H9 (cell line): Measurements from ENCODE around the gene TNFRSF18. TPM values are rescaled to one million over a fixed set of nuclear protein-coding genes. Genes with fewer than 3 reads are reported as not detected.

Source experiments
- DNase-seq: peaks from one replicate; pipeline ENCODE4 v3.0.0-alpha.2; 2017
- H2AFZ ChIP-seq: one replicate; pipeline ENCODE4 v1.6.1; 2013; ENCODE audit warnings: mild to moderate bottlenecking, low read length, control low read depth, moderate library complexity
- H2AK5ac ChIP-seq: 2 replicates; pipeline ENCODE4 v1.6.1; 2013; ENCODE audit warnings: low read length, control low read depth, mixed read lengths; ENCODE audit not compliant: insufficient read length
- H2BK120ac ChIP-seq: one replicate; pipeline ENCODE4 v1.6.1; 2013; ENCODE audit warnings: low read depth, mild to moderate bottlenecking, low read length, control low read depth, inconsistent platforms; ENCODE audit not compliant: poor library complexity, severe bottlenecking
- H2BK12ac ChIP-seq: 2 replicates; pipeline ENCODE4 v1.6.1; 2013; ENCODE audit warnings: low read length, control low read depth, mixed read lengths, low read depth; ENCODE audit not compliant: insufficient read length
- H2BK15ac ChIP-seq: 2 replicates; pipeline ENCODE4 v1.6.1; 2013; ENCODE audit warnings: low read depth, low read length, control low read depth
- H2BK20ac ChIP-seq: one replicate; pipeline ENCODE4 v1.6.1; 2013; ENCODE audit warnings: low read depth, mild to moderate bottlenecking, low read length, control low read depth, inconsistent platforms; ENCODE audit not compliant: poor library complexity, severe bottlenecking
- H2BK5ac ChIP-seq: 2 replicates; pipeline ENCODE4 v1.6.1; 2013; ENCODE audit warnings: low read length, control low read depth, mixed read lengths; ENCODE audit not compliant: insufficient read length
- H3K14ac ChIP-seq: 2 replicates; pipeline ENCODE4 v1.6.1; 2013; ENCODE audit warnings: low read length, control low read depth; ENCODE audit not compliant: insufficient read depth
- H3K18ac ChIP-seq: 2 replicates; pipeline ENCODE4 v1.6.1; 2013; ENCODE audit warnings: low read depth, mild to moderate bottlenecking, mixed read lengths, low read length, control low read depth; ENCODE audit not compliant: insufficient read length
- H3K23ac ChIP-seq: 2 replicates; pipeline ENCODE4 v1.6.1; 2013; ENCODE audit warnings: low read length, control low read depth, mixed read lengths, low read depth; ENCODE audit not compliant: insufficient read length
- H3K23me2 ChIP-seq: 2 replicates; pipeline ENCODE4 v1.6.1; 2013; ENCODE audit warnings: low read depth, mild to moderate bottlenecking, mixed read lengths, low read length, control low read depth; ENCODE audit not compliant: insufficient read length, poor library complexity, severe bottlenecking
- H3K27ac ChIP-seq: 2 replicates; pipeline ENCODE4 v1.5.1; 2013; ENCODE audit warnings: low read length, control low read depth, mixed read lengths, low read depth; ENCODE audit not compliant: insufficient read length
- H3K27me3 ChIP-seq: 2 replicates; pipeline ENCODE4 v1.6.1; 2013; ENCODE audit warnings: low read length, control low read depth, inconsistent platforms; ENCODE audit not compliant: insufficient read depth
- H3K4ac ChIP-seq: 2 replicates; pipeline ENCODE4 v1.6.1; 2013; ENCODE audit warnings: low read depth, mild to moderate bottlenecking, control low read depth, inconsistent platforms, low read length, moderate library complexity
- H3K4me1 ChIP-seq: 2 replicates; pipeline ENCODE4 v1.6.1; 2013; ENCODE audit warnings: low read length, control low read depth, inconsistent platforms; ENCODE audit not compliant: insufficient read depth
- H3K4me2 ChIP-seq: 2 replicates; pipeline ENCODE4 v1.6.1; 2013; ENCODE audit warnings: low read length, control low read depth, mixed read lengths; ENCODE audit not compliant: insufficient read length, insufficient read depth
- H3K56ac ChIP-seq: 2 replicates; pipeline ENCODE4 v1.6.1; 2013; ENCODE audit warnings: low read depth, mild to moderate bottlenecking, mixed read lengths, low read length, control low read depth; ENCODE audit not compliant: insufficient read length
- H3K79me1 ChIP-seq: 2 replicates; pipeline ENCODE4 v1.6.1; 2013; ENCODE audit warnings: low read depth, mild to moderate bottlenecking, moderate library complexity, low read length, control low read depth, inconsistent platforms; ENCODE audit not compliant: insufficient read depth, poor library complexity, severe bottlenecking
- H3K79me2 ChIP-seq: 2 replicates; pipeline ENCODE4 v1.6.1; 2013; ENCODE audit warnings: low read length, control low read depth, inconsistent platforms; ENCODE audit not compliant: insufficient read depth
- H3K9ac ChIP-seq: 2 replicates; pipeline ENCODE4 v1.6.1; 2013; ENCODE audit warnings: low read length, control low read depth, mixed read lengths; ENCODE audit not compliant: insufficient read length; ENCODE audit errors: extremely low read depth
- H3K9me3 ChIP-seq: one replicate; pipeline ENCODE4 v1.6.1; 2013; ENCODE audit warnings: low read depth, low read length, inconsistent platforms; ENCODE audit not compliant: control insufficient read depth
- H3T11ph ChIP-seq: one replicate; pipeline ENCODE4 v1.6.1; 2013; ENCODE audit warnings: mild to moderate bottlenecking, low read length, control low read depth, inconsistent platforms
- H4K20me1 ChIP-seq: one replicate; pipeline ENCODE4 v1.6.1; 2013; ENCODE audit not compliant: control insufficient read depth, insufficient read length, insufficient read depth
- H4K5ac ChIP-seq: 2 replicates; pipeline ENCODE4 v1.6.1; 2013; ENCODE audit warnings: low read depth, mild to moderate bottlenecking, mixed read lengths, low read length, control low read depth; ENCODE audit not compliant: insufficient read length
- H4K8ac ChIP-seq: replicated peaks from 2 replicates; pipeline ENCODE4 v1.6.1; 2013; ENCODE audit warnings: low read length, control low read depth, mixed read lengths, low read depth; ENCODE audit not compliant: insufficient read length
- H4K91ac ChIP-seq: 2 replicates; pipeline ENCODE4 v1.6.1; 2013; ENCODE audit warnings: low read depth, mild to moderate bottlenecking, moderate library complexity, mixed read lengths, low read length, control low read depth; ENCODE audit not compliant: insufficient read length
- H3K27ac Mint-ChIP-seq, 3 experiments: 2 replicates in 2 of 3; 3 replicates in 1 of 3; pipeline ENCODE4 v1.8.0; 2020 to 2021; ENCODE audit warnings: mixed read lengths in 3 of 3, mild to moderate bottlenecking in 1 of 3, moderate library complexity in 1 of 3
- H3K27me3 Mint-ChIP-seq: 2 replicates; pipeline ENCODE4 v1.8.0; 2021; ENCODE audit warnings: low read depth, mild to moderate bottlenecking, moderate library complexity, mixed read lengths
- H3K36me3 Mint-ChIP-seq, 3 experiments: 2 replicates in 2 of 3; 3 replicates in 1 of 3; pipeline ENCODE4 v1.8.0; 2020 to 2021; ENCODE audit warnings: low read depth in 3 of 3, mixed read lengths in 3 of 3; ENCODE audit not compliant: insufficient read depth in 1 of 3
- H3K4me1 Mint-ChIP-seq, 2 experiments: 2 replicates each; pipeline ENCODE4 v1.8.0; 2020; ENCODE audit warnings: mixed read lengths in 2 of 2
- H3K4me3 Mint-ChIP-seq, 2 experiments: 2 replicates in 1 of 2; 3 replicates in 1 of 2; pipeline ENCODE4 v1.8.0; 2020 to 2021; ENCODE audit warnings: mild to moderate bottlenecking in 2 of 2, mixed read lengths in 2 of 2, moderate library complexity in 1 of 2
- H3K9me3 Mint-ChIP-seq, 2 experiments: 2 replicates in 1 of 2; 3 replicates in 1 of 2; pipeline ENCODE4 v1.8.0; 2020; ENCODE audit warnings: mild to moderate bottlenecking in 2 of 2, mixed read lengths in 2 of 2, moderate library complexity in 1 of 2
- CTCF ChIP-seq: fragments of 200-600 bp; sonication (generic); conservative IDR thresholded peaks from 3 replicates; pipeline ENCODE4 v1.8.0; 2021; ENCODE audit warnings: antibody characterized with exemption, mild to moderate bottlenecking
- WGBS: extraction: QIAGEN DNeasy Blood & Tissue Kit; methylation state at CpG from one replicate; pipeline ENCODE4 v1.1.7; 2013; ENCODE audit warnings: missing lambda C conversion rate, low lambda C conversion rate, mixed read lengths; ENCODE audit not compliant: insufficient read length; ENCODE audit errors: extremely low coverage; 5-methylcytosine and 5-hydroxymethylcytosine counted together
- total RNA-seq: library from RNA; stranded (reverse); gene quantifications from 2 replicates; pipeline ENCODE4 v1.2.1, GENCODE V29; 2021

The TNFRSF18 gene
- total RNA-seq, 1 experiment from 2014 or later = 2.0 TPM

- no peak overlapping the region for H3K56ac ChIP-seq
- H2AK5ac ChIP-seq = no peak overlapping the region
- no peak overlapping the region for H3K14ac ChIP-seq
- H2BK12ac ChIP-seq = no peak overlapping the region
- no peaks in the 10 kb centered on the region for H3K27me3 ChIP-seq
- no peak overlapping the region for H3K4ac ChIP-seq
- Mint-ChIP-seq H3K27ac (no peak overlapping the region), H3K4me1 (peaks cover 0 to 9% of the 10 kb centered on the region in 2 experiments), H3K9me3 (no peaks in the 10 kb centered on the region), H3K27me3 (peaks cover 5% of the 10 kb centered on the region), H3K4me3 (no peak overlapping the region), H3K36me3 (no peaks in the 10 kb centered on the region)
- no peaks in the 10 kb centered on the region for H4K20me1 ChIP-seq
- no peak overlapping the region for H3K4me2 ChIP-seq
- no peak overlapping the region for H2BK5ac ChIP-seq
- no peak overlapping the region for H3K23ac ChIP-seq
- no peak overlapping the region for H3T11ph ChIP-seq
- no CpG with 5 or more reads among the region's 23 CpGs for WGBS
- H3K18ac ChIP-seq = no peak overlapping the region
- H3K79me2 ChIP-seq = no peaks in the 10 kb centered on the region
- no peaks in the 10 kb centered on the region for H3K79me1 ChIP-seq
- no peak overlapping the region for H2BK120ac ChIP-seq
- H4K5ac ChIP-seq = no peak overlapping the region
- DNase-seq = no peak
- no peaks in the 10 kb centered on the region for H3K4me1 ChIP-seq
- H3K23me2 ChIP-seq = no peaks in the 10 kb centered on the region
- TF ChIP-seq CTCF = no peak
- H2BK20ac ChIP-seq = no peak overlapping the region
- H2BK15ac ChIP-seq = no peak overlapping the region
- no peak overlapping the region for H4K8ac ChIP-seq
- no peaks in the 10 kb centered on the region for H3K9me3 ChIP-seq
- no peak overlapping the region for H3K9ac ChIP-seq
- H4K91ac ChIP-seq = no peak overlapping the region
- no peak overlapping the region for H2AFZ ChIP-seq
- H3K27ac ChIP-seq = no peak overlapping the region
Observed at GRCh38 chr1:1240822-1241587, 34.6 kb upstream of the TNFRSF18 start.
